GM21390 (cell line): ENCODE measurements around the gene VPS37D.
"Not testable (repeated sequence)": the region's sequence is repeated elsewhere in the genome, so short reads cannot be mapped to it uniquely, and the experiment has no call there.

ENCODE experiments used
- ATAC-seq: cut with Tn5 transposase; IDR thresholded peaks from one replicate; pipeline ENCODE4 v1.9.1; 2021; ENCODE audit not compliant: unreplicated experiment

Gene VPS37D

GRCh38 chr7:73646785-73647724 lies 20.6 kb upstream of the VPS37D start:
- ATAC-seq = no peak

- ATAC-seq = no peak
Observed at GRCh38 chr7:73647725-73648592, 19.7 kb upstream of the VPS37D start.

- no peak for ATAC-seq
Observed at GRCh38 chr7:73648593-73649332, 18.9 kb upstream of the VPS37D start.

GRCh38 chr7:73649576-73649975 lies 18.1 kb upstream of the VPS37D start:
- no peak for ATAC-seq

GRCh38 chr7:73650524-73650923 lies 17.1 kb upstream of the VPS37D start:
- no peak for ATAC-seq

- no peak for ATAC-seq
Observed at GRCh38 chr7:73652541-73652949, 15.1 kb upstream of the VPS37D start.

GRCh38 chr7:73655309-73655708 lies 12.3 kb upstream of the VPS37D start:
- not testable (repeated sequence) for ATAC-seq

GRCh38 chr7:73659983-73660382 lies 7.6 kb upstream of the VPS37D start:
- ATAC-seq = no peak

GRCh38 chr7:73660594-73660993 lies 7.0 kb upstream of the VPS37D start:
- ATAC-seq = not testable (repeated sequence)

GRCh38 chr7:73663033-73663432 lies 4.6 kb upstream of the VPS37D start:
- ATAC-seq = no peak

- ATAC-seq = no peak
Observed at GRCh38 chr7:73668103-73668885, 663 bp downstream of the VPS37D start.

GRCh38 chr7:73668886-73669230 lies 1.2 kb downstream of the VPS37D start:
- no peak for ATAC-seq

- ATAC-seq = no peak
Observed at GRCh38 chr7:73669288-73669701, 1.7 kb downstream of the VPS37D start.

GRCh38 chr7:73669858-73670385 lies 2.3 kb downstream of the VPS37D start:
- no peak for ATAC-seq

GRCh38 chr7:73671322-73671661 lies 3.7 kb downstream of the VPS37D start:
- ATAC-seq = no peak

- ATAC-seq = no peak
Observed at GRCh38 chr7:73671857-73672445, 4.3 kb downstream of the VPS37D start.

GRCh38 chr7:73674468-73675124 lies 7.0 kb downstream of the VPS37D start:
- ATAC-seq = no peak

- not testable (repeated sequence) for ATAC-seq
Observed at GRCh38 chr7:73676062-73676461, 8.4 kb downstream of the VPS37D start.

- no peak for ATAC-seq
Observed at GRCh38 chr7:73678862-73679261, 11.2 kb downstream of the VPS37D start.
